BLaER1 treated with 17β-estradiol and CSF1 and Interleukin-3, amounts not matched to agents 10 nM and 100 nM (cell line): ENCODE data around the gene ATF7IP.

Experiments
- H3K27ac ChIP-seq, 11 experiments: shearing (Covaris generic); formaldehyde crosslinking; 2 replicates each; pipeline ENCODE4 v1.8.1; 2022
- H3K27me3 ChIP-seq, 11 experiments: shearing (Covaris generic); formaldehyde crosslinking; 2 replicates each; pipeline ENCODE4 v1.8.1; 2022
- H3K36me3 ChIP-seq, 11 experiments: shearing (Covaris generic); formaldehyde crosslinking; 2 replicates each; pipeline ENCODE4 v1.8.1; 2022
- H3K4me1 ChIP-seq, 10 experiments: shearing (Covaris generic); formaldehyde crosslinking; 2 replicates each; pipeline ENCODE4 v1.8.1; 2022
- H3K4me2 ChIP-seq, 11 experiments: shearing (Covaris generic); formaldehyde crosslinking; 2 replicates each; pipeline ENCODE4 v1.8.1; 2022
- H3K4me3 ChIP-seq, 10 experiments: shearing (Covaris generic); formaldehyde crosslinking; 2 replicates each; pipeline ENCODE4 v1.8.1; 2022
- H3K9ac ChIP-seq, 11 experiments: shearing (Covaris generic); formaldehyde crosslinking; 2 replicates each; pipeline ENCODE4 v1.8.1; 2022
- H3K9me3 ChIP-seq, 11 experiments: shearing (Covaris generic); formaldehyde crosslinking; replicated peaks in 1 of 11; 2 replicates each; pipeline ENCODE4 v1.8.1; 2022
- H4K20me1 ChIP-seq, 11 experiments: shearing (Covaris generic); formaldehyde crosslinking; 2 replicates each; pipeline ENCODE4 v1.8.1; 2022
- Cebpa-rat ChIP-seq, 11 experiments: shearing (Covaris generic); IDR thresholded peaks; 2 replicates each; pipeline ENCODE4 v1.8.1; 2022

The ATF7IP gene

GRCh38 chr12:14471497-14471896 lies 106.0 kb downstream of the ATF7IP start:
- Histone ChIP-seq H3K27me3 (no peaks in the 10 kb centered on the region), H3K36me3 (peaks cover 89 to 100% (median 98%) of the 10 kb centered on the region in 11 experiments), H3K9ac (no peak overlapping the region), H3K4me3 (no peak overlapping the region), H3K4me2 (no peak overlapping the region), H3K4me1 (no peaks in the 10 kb centered on the region), H4K20me1 (no peaks in the 10 kb centered on the region), H3K9me3 (peaks cover 63 to 80% (median 67%) of the 10 kb centered on the region in 11 experiments), H3K27ac (no peak overlapping the region)
- no peak for TF ChIP-seq Cebpa-rat (IDR thresholded peaks at IDR 0.05)

- H3K27me3 ChIP-seq = no peaks in the 10 kb centered on the region
- H3K27ac ChIP-seq = no peak overlapping the region
- peaks cover 0 to 3% (median 0%) of the 10 kb centered on the region in 11 experiments; a peak in 2 of 22 replicates for H4K20me1 ChIP-seq
- no peak overlapping the region for H3K4me3 ChIP-seq
- TF ChIP-seq Cebpa-rat (IDR thresholded peaks at IDR 0.05) = no peak
- no peaks in the 10 kb centered on the region for H3K4me1 ChIP-seq
- H3K9me3 ChIP-seq = peaks cover 57 to 74% (median 66%) of the 10 kb centered on the region in 11 experiments
- peaks cover 88 to 99% (median 96%) of the 10 kb centered on the region in 11 experiments for H3K36me3 ChIP-seq
- H3K4me2 ChIP-seq = no peak overlapping the region
- no peak overlapping the region for H3K9ac ChIP-seq
Measured at GRCh38 chr12:14473707-14474287, 108.3 kb downstream of the ATF7IP start.

- H3K4me3 ChIP-seq = no peak overlapping the region
- H3K4me1 ChIP-seq = no peaks in the 10 kb centered on the region
- peaks cover 0 to 5% (median 0%) of the 10 kb centered on the region in 11 experiments; a peak in 2 of 22 replicates for H4K20me1 ChIP-seq
- H3K9me3 ChIP-seq = peaks cover 19 to 39% (median 24%) of the 10 kb centered on the region in 11 experiments
- no peak overlapping the region for H3K9ac ChIP-seq
- no peak for TF ChIP-seq Cebpa-rat (IDR thresholded peaks at IDR 0.05)
- H3K36me3 ChIP-seq = peaks cover 71 to 99% (median 96%) of the 10 kb centered on the region in 11 experiments
- H3K27me3 ChIP-seq = no peaks in the 10 kb centered on the region
- H3K4me2 ChIP-seq = no peak overlapping the region
- no peak overlapping the region for H3K27ac ChIP-seq
Measured at GRCh38 chr12:14479004-14479403, 113.5 kb downstream of the ATF7IP start.

GRCh38 chr12:14481201-14481600 lies 115.7 kb downstream of the ATF7IP start:
- Histone ChIP-seq H4K20me1 (peaks cover 0 to 5% (median 0%) of the 10 kb centered on the region in 11 experiments; a peak in 2 of 22 replicates), H3K9ac (no peak overlapping the region), H3K4me2 (no peak overlapping the region), H3K4me1 (no peaks in the 10 kb centered on the region), H3K36me3 (peaks cover 71 to 99% (median 96%) of the 10 kb centered on the region in 11 experiments), H3K9me3 (peaks cover 0 to 25% (median 6%) of the 10 kb centered on the region in 11 experiments; a peak in 11 of 22 replicates), H3K4me3 (no peak overlapping the region), H3K27me3 (no peaks in the 10 kb centered on the region), H3K27ac (no peak overlapping the region)
- TF ChIP-seq Cebpa-rat (IDR thresholded peaks at IDR 0.05) = no peak

- peaks cover 0 to 5% (median 0%) of the 10 kb centered on the region in 11 experiments; a peak in 2 of 22 replicates for H4K20me1 ChIP-seq
- no peak for TF ChIP-seq Cebpa-rat (IDR thresholded peaks at IDR 0.05)
- H3K27ac ChIP-seq = no peak overlapping the region
- no peaks in the 10 kb centered on the region for H3K27me3 ChIP-seq
- peaks cover 74 to 100% (median 97%) of the 10 kb centered on the region in 11 experiments for H3K36me3 ChIP-seq
- H3K9ac ChIP-seq = no peak overlapping the region
- H3K4me3 ChIP-seq = no peak overlapping the region
- H3K4me1 ChIP-seq = no peaks in the 10 kb centered on the region
- peaks cover 0 to 23% (median 6%) of the 10 kb centered on the region in 11 experiments; a peak in 9 of 22 replicates for H3K9me3 ChIP-seq
- H3K4me2 ChIP-seq = no peak overlapping the region
Measured at GRCh38 chr12:14482361-14482760, 116.9 kb downstream of the ATF7IP start.

GRCh38 chr12:14482886-14483285 lies 117.4 kb downstream of the ATF7IP start:
- no peak for TF ChIP-seq Cebpa-rat (IDR thresholded peaks at IDR 0.05)
- peaks cover 0 to 23% (median 6%) of the 10 kb centered on the region in 11 experiments; a peak in 9 of 22 replicates for H3K9me3 ChIP-seq
- H3K36me3 ChIP-seq = peaks cover 76 to 100% (median 97%) of the 10 kb centered on the region in 11 experiments
- H4K20me1 ChIP-seq = peaks cover 0 to 5% (median 0%) of the 10 kb centered on the region in 11 experiments; a peak in 2 of 22 replicates
- no peaks in the 10 kb centered on the region for H3K4me1 ChIP-seq
- H3K9ac ChIP-seq = no peak overlapping the region
- H3K4me2 ChIP-seq = no peak overlapping the region
- H3K27me3 ChIP-seq = no peaks in the 10 kb centered on the region
- H3K4me3 ChIP-seq = no peak overlapping the region
- H3K27ac ChIP-seq = no peak overlapping the region

GRCh38 chr12:14495326-14495725 lies 129.8 kb downstream of the ATF7IP start:
- Histone ChIP-seq H3K4me1 (no peaks in the 10 kb centered on the region), H3K9ac (no peak overlapping the region), H3K9me3 (peaks cover 9 to 20% (median 18%) of the 10 kb centered on the region in 11 experiments; a peak in 15 of 22 replicates), H4K20me1 (no peaks in the 10 kb centered on the region; a peak in 1 of 22 replicates), H3K27me3 (no peaks in the 10 kb centered on the region), H3K36me3 (peaks cover 73 to 95% (median 88%) of the 10 kb centered on the region in 11 experiments), H3K4me2 (no peak overlapping the region), H3K4me3 (no peak overlapping the region), H3K27ac (no peak overlapping the region)
- TF ChIP-seq Cebpa-rat (IDR thresholded peaks at IDR 0.05) = no peak

GRCh38 chr12:14505626-14506596 lies 140.4 kb downstream of the ATF7IP start:
- Histone ChIP-seq H3K36me3 (peaks cover 9 to 46% (median 19%) of the 10 kb centered on the region in 11 experiments; a peak in 20 of 22 replicates), H3K9me3 (no peaks in the 10 kb centered on the region), H3K27me3 (no peaks in the 10 kb centered on the region), H3K4me1 (no peaks in the 10 kb centered on the region), H3K27ac (no peak overlapping the region), H3K4me3 (no peak overlapping the region), H3K9ac (no peak overlapping the region), H4K20me1 (peaks cover 0 to 4% (median 0%) of the 10 kb centered on the region in 11 experiments; a peak in 1 of 22 replicates), H3K4me2 (no peak overlapping the region)
- TF ChIP-seq Cebpa-rat (IDR thresholded peaks at IDR 0.05) = no peak

GRCh38 chr12:14510574-14510973 lies 145.1 kb downstream of the ATF7IP start:
- Histone ChIP-seq H3K27ac (no peak overlapping the region), H3K9ac (no peak overlapping the region), H4K20me1 (no peaks in the 10 kb centered on the region), H3K4me2 (no peak overlapping the region), H3K4me1 (no peaks in the 10 kb centered on the region), H3K27me3 (no peaks in the 10 kb centered on the region), H3K36me3 (peaks cover 0 to 5% (median 0%) of the 10 kb centered on the region in 11 experiments; a peak in 2 of 22 replicates), H3K9me3 (no peaks in the 10 kb centered on the region), H3K4me3 (no peak overlapping the region)
- TF ChIP-seq Cebpa-rat (IDR thresholded peaks at IDR 0.05) = no peak
